ENCODE measurements around the gene GATAD2A. TPM values are rescaled to one million over a fixed set of nuclear protein-coding genes. Genes with fewer than 3 reads are reported as not detected.
A peak's percentile ranks its signal among the peaks of the same experiment; 100 is the strongest.

Gene GATAD2A
- total and polyA plus RNA-seq, 2 donors (not counting 1 experiment from before 2014, with no cell fraction given), result 31.7 to 63.5 TPM

- H3K27me3 ChIP-seq (ENCODE audit: control insufficient read depth, insufficient read depth, low read length), result no peaks in the 10 kb centered on the region
- H3K4me2 ChIP-seq (ENCODE audit: extremely low read depth, insufficient read depth, low read length), result no peak overlapping the region
- DNase-seq (ENCODE audit: low read depth in 2 of 2), result no peak
- H4K20me1 ChIP-seq (ENCODE audit: control insufficient read depth, extremely low read depth, insufficient read depth, low read length), result no peaks in the 10 kb centered on the region
- no peak overlapping the region for H3K27ac ChIP-seq (ENCODE audit: insufficient read depth, low read length)
- H3K4me3 ChIP-seq (replicated peaks in 1 of 4; ENCODE audit: control extremely low read depth in 1 of 4, insufficient read depth in 1 of 4, low read depth in 3 of 4, low read length in 4 of 4), result no peak overlapping the region
- H3K9me3 ChIP-seq (ENCODE audit: control insufficient read depth, insufficient read depth, low read depth, low read length), result no peaks in the 10 kb centered on the region
- no peak overlapping the region for H2AFZ ChIP-seq (ENCODE audit: low read length)
- peaks cover 75% of the 10 kb centered on the region for H3K79me2 ChIP-seq (ENCODE audit: control insufficient read depth, insufficient read depth, low read length)
- H3K4me1 ChIP-seq (ENCODE audit: control insufficient read depth, extremely low read depth, insufficient read depth, low read length), result peaks cover 12% of the 10 kb centered on the region
- peaks cover 2% of the 10 kb centered on the region for H3K36me3 ChIP-seq (ENCODE audit: control insufficient read depth, insufficient read depth, low read length)
- TF ChIP-seq CTCF (conservative IDR thresholded peaks at IDR 0.05 in 1 of 2, IDR thresholded peaks at IDR 0.05 in 1 of 2; ENCODE audit: low read depth in 1 of 2, low read length in 2 of 2) (no peak), EZH2 (IDR thresholded peaks at IDR 0.05; ENCODE audit: low read length, missing control alignments) (no peak)
- H3K9ac ChIP-seq (ENCODE audit: insufficient read depth, low read length), result no peak overlapping the region
Measured at GRCh38 chr19:19409205-19409604, 3.7 kb downstream of the GATAD2A start.

GRCh38 chr19:19409631-19410030 is 4.2 kb downstream of the GATAD2A start:
- no peak overlapping the region for H3K9ac ChIP-seq (ENCODE audit: insufficient read depth, low read length)
- no peak overlapping the region for H3K4me2 ChIP-seq (ENCODE audit: extremely low read depth, insufficient read depth, low read length)
- H3K27ac ChIP-seq (ENCODE audit: insufficient read depth, low read length), result no peak overlapping the region
- H3K4me1 ChIP-seq (ENCODE audit: control insufficient read depth, extremely low read depth, insufficient read depth, low read length), result peaks cover 12% of the 10 kb centered on the region
- DNase-seq (ENCODE audit: low read depth in 2 of 2), result no peak
- H3K9me3 ChIP-seq (ENCODE audit: control insufficient read depth, insufficient read depth, low read depth, low read length), result no peaks in the 10 kb centered on the region
- peaks cover 78% of the 10 kb centered on the region for H3K79me2 ChIP-seq (ENCODE audit: control insufficient read depth, insufficient read depth, low read length)
- H3K27me3 ChIP-seq (ENCODE audit: control insufficient read depth, insufficient read depth, low read length), result no peaks in the 10 kb centered on the region
- H2AFZ ChIP-seq (ENCODE audit: low read length), result no peak overlapping the region
- H3K36me3 ChIP-seq (ENCODE audit: control insufficient read depth, insufficient read depth, low read length), result peaks cover 2% of the 10 kb centered on the region
- H4K20me1 ChIP-seq (ENCODE audit: control insufficient read depth, extremely low read depth, insufficient read depth, low read length), result no peaks in the 10 kb centered on the region
- no peak overlapping the region for H3K4me3 ChIP-seq (replicated peaks in 1 of 4; ENCODE audit: control extremely low read depth in 1 of 4, insufficient read depth in 1 of 4, low read depth in 3 of 4, low read length in 4 of 4)
- no peak for TF ChIP-seq EZH2 (IDR thresholded peaks at IDR 0.05; ENCODE audit: low read length, missing control alignments)
- TF ChIP-seq CTCF (conservative IDR thresholded peaks at IDR 0.05 in 1 of 2, IDR thresholded peaks at IDR 0.05 in 1 of 2; ENCODE audit: low read depth in 1 of 2, low read length in 2 of 2), result no peak

- Histone ChIP-seq H3K36me3 (ENCODE audit: control insufficient read depth, insufficient read depth, low read length) (peaks cover 2% of the 10 kb centered on the region), H3K4me3 (replicated peaks in 1 of 4; ENCODE audit: control extremely low read depth in 1 of 4, insufficient read depth in 1 of 4, low read depth in 3 of 4, low read length in 4 of 4) (no peak overlapping the region), H3K9ac (ENCODE audit: insufficient read depth, low read length) (no peak overlapping the region), H3K9me3 (ENCODE audit: control insufficient read depth, insufficient read depth, low read depth, low read length) (no peaks in the 10 kb centered on the region), H4K20me1 (ENCODE audit: control insufficient read depth, extremely low read depth, insufficient read depth, low read length) (no peaks in the 10 kb centered on the region), H3K27me3 (ENCODE audit: control insufficient read depth, insufficient read depth, low read length) (no peaks in the 10 kb centered on the region), H2AFZ (ENCODE audit: low read length) (no peak overlapping the region), H3K4me1 (ENCODE audit: control insufficient read depth, extremely low read depth, insufficient read depth, low read length) (peaks cover 7% of the 10 kb centered on the region), H3K4me2 (ENCODE audit: extremely low read depth, insufficient read depth, low read length) (peak overlapping the region; percentile 4), H3K79me2 (ENCODE audit: control insufficient read depth, insufficient read depth, low read length) (peaks cover 90% of the 10 kb centered on the region), H3K27ac (ENCODE audit: insufficient read depth, low read length) (no peak overlapping the region)
- no peak for DNase-seq (ENCODE audit: low read depth in 2 of 2)
- TF ChIP-seq CTCF (conservative IDR thresholded peaks at IDR 0.05 in 1 of 2, IDR thresholded peaks at IDR 0.05 in 1 of 2; ENCODE audit: low read depth in 1 of 2, low read length in 2 of 2) (no peak), EZH2 (IDR thresholded peaks at IDR 0.05; ENCODE audit: low read length, missing control alignments) (no peak)
Measured at GRCh38 chr19:19410553-19411550, 5.4 kb downstream of the GATAD2A start.

Data from fibroblast of lung (primary cell).